ENCODE results near the gene TMSB15A. TPM values are rescaled to one million over a fixed set of nuclear protein-coding genes. Genes with fewer than 3 reads are reported as not detected.
A peak's percentile ranks its signal among the peaks of the same experiment; 100 is the strongest.

The TMSB15A gene
- total and polyA plus RNA-seq, 2 of the 4 experiments (the other 2 are of a cell fraction): 13.6 to 30.5 TPM

GRCh38 chrX:102491766-102492165 lies 24.8 kb downstream of the TMSB15A start:
- H3K36me3 ChIP-seq (ENCODE audit: control insufficient read depth, insufficient read depth, low read length): no peaks in the 10 kb centered on the region
- H3K56ac ChIP-seq (ENCODE audit: extremely low read depth, insufficient read depth, low read length): no peak overlapping the region
- no peak overlapping the region for H3K23ac ChIP-seq (ENCODE audit: low read depth, low read length)
- no peak overlapping the region for H3K4ac ChIP-seq (ENCODE audit: low read depth, low read length)
- BruUV-seq (replicated peaks): no TSS peak
- H3K27ac ChIP-seq (ENCODE audit: insufficient read depth, low read length): no peak overlapping the region
- no peak overlapping the region for H3K18ac ChIP-seq (ENCODE audit: low read depth, low read length)
- H2AK5ac ChIP-seq (ENCODE audit: low read depth, low read length): no peak overlapping the region
- H2BK5ac ChIP-seq (ENCODE audit: low read depth, low read length, poor library complexity, severe bottlenecking): no peak overlapping the region
- no peak overlapping the region for H4K8ac ChIP-seq (ENCODE audit: low read depth in 2 of 2, low read length in 2 of 2)
- H2BK20ac ChIP-seq (ENCODE audit: low read depth, low read length): no peak overlapping the region
- CTCF ChIA-PET: no interaction called here
- DNase-seq (peak; percentile 16), ATAC-seq (ENCODE audit: low read depth) (no peak)
- H2AFZ ChIP-seq (replicated peaks; ENCODE audit: low read length, poor library complexity): no peak overlapping the region
- no peak overlapping the region for H3K9ac ChIP-seq (ENCODE audit: low read depth, low read length)
- no peak overlapping the region for H2BK120ac ChIP-seq (ENCODE audit: low read depth, low read length)
- H3K4me2 ChIP-seq (ENCODE audit: low read depth, low read length): no peak overlapping the region
- in situ Hi-C loops (cut with MboI; ENCODE audit: low sequenced_read_pairs) (no loop called here), intact Hi-C loops (cut with micrococcal nuclease) (no loop called here), dilution Hi-C loops (cut with HindIII; ENCODE audit: low sequenced_read_pairs, unreplicated experiment) (no loop called here)
- H3K9me1 ChIP-seq (ENCODE audit: insufficient read depth, low read length): no peaks in the 10 kb centered on the region
- no peak overlapping the region for H4K5ac ChIP-seq (ENCODE audit: low read depth, low read length)
- H3K27me3 ChIP-seq (ENCODE audit: control insufficient read depth, insufficient read depth, low read length): peaks cover 7% of the 10 kb centered on the region
- no peaks in the 10 kb centered on the region for H3K4me1 ChIP-seq (ENCODE audit: control insufficient read depth, insufficient read depth, low read length)
- H2BK15ac ChIP-seq (ENCODE audit: low read depth, low read length): no peak overlapping the region
- no peak overlapping the region for H2AK9ac ChIP-seq (replicated peaks; ENCODE audit: low read depth, low read length, poor library complexity)
- TF ChIP-seq BHLHE40 (IDR thresholded peaks at IDR 0.05; ENCODE audit: low read depth, low read length) (no peak), ELK1 (IDR thresholded peaks at IDR 0.05; ENCODE audit: borderline replicate concordance, low read depth, low read length) (no peak), CEBPB (IDR thresholded peaks at IDR 0.05; ENCODE audit: low read depth, low read length) (no peak), MAFK (IDR thresholded peaks at IDR 0.05; ENCODE audit: low read depth, low read length) (no peak), RFX5 (IDR thresholded peaks at IDR 0.05; ENCODE audit: low read depth, low read length) (no peak), RAD21 (IDR thresholded peaks at IDR 0.05; ENCODE audit: low read length) (no peak), NFE2L2 (IDR thresholded peaks at IDR 0.05; ENCODE audit: low read depth, low read length) (no peak), CTCF (conservative IDR thresholded peaks at IDR 0.05; ENCODE audit: low read depth, low read length) (no peak), SMC3 (IDR thresholded peaks at IDR 0.05; ENCODE audit: low read depth, low read length) (no peak), CHD1 (IDR thresholded peaks at IDR 0.05; ENCODE audit: low read depth, low read length) (no peak), FOS (IDR thresholded peaks at IDR 0.05; ENCODE audit: low read depth, low read length) (no peak), POLR2A (IDR thresholded peaks at IDR 0.05; ENCODE audit: low read depth, low read length) (no peak), MAZ (IDR thresholded peaks at IDR 0.05; ENCODE audit: borderline replicate concordance, low read depth, low read length) (no peak), MXI1 (IDR thresholded peaks at IDR 0.05; ENCODE audit: borderline replicate concordance, low read depth, low read length) (no peak), RCOR1 (IDR thresholded peaks at IDR 0.05; ENCODE audit: insufficient replicate concordance, low read length) (no peak)
- TF ChIP-seq, protein P1, sequence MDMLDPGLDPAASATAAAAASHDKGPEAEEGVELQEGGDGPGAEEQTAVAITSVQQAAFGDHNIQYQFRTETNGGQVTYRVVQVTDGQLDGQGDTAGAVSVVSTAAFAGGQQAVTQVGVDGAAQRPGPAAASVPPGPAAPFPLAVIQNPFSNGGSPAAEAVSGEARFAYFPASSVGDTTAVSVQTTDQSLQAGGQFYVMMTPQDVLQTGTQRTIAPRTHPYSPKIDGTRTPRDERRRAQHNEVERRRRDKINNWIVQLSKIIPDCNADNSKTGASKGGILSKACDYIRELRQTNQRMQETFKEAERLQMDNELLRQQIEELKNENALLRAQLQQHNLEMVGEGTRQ (IDR thresholded peaks at IDR 0.05; ENCODE audit: low read depth, low read length): no peak
- H3K4me3 ChIP-seq (ENCODE audit: insufficient read depth, low read depth, low read length): no peak overlapping the region
- POLR2A ChIA-PET (ENCODE audit: unreplicated experiment): no interaction called here
- H3K79me1 ChIP-seq (ENCODE audit: low read depth in 1 of 2, low read length in 2 of 2): no peaks in the 10 kb centered on the region
- no peak overlapping the region for H4K91ac ChIP-seq (ENCODE audit: insufficient read depth, low read depth, low read length)
- H4K20me1 ChIP-seq (ENCODE audit: insufficient read depth, low read length): no peaks in the 10 kb centered on the region
- no peak overlapping the region for H3K14ac ChIP-seq (replicated peaks; ENCODE audit: low read depth, low read length)
- H3K9me3 ChIP-seq (ENCODE audit: control insufficient read depth, insufficient read depth, low read length): peaks cover 4% of the 10 kb centered on the region
